Stimulated activated memory B cell treated with anti-CD40 and anti-IgM and Interleukin-4, amounts not matched to agents 10 μg/mL and 1 μg/mL and 100 μg/mL, for 72 hours (primary cell): ENCODE data around the gene HSPA8.
"Not testable (repeated sequence)": the region's sequence is repeated elsewhere in the genome, so short reads cannot be mapped to it uniquely, and the experiment has no call there.

Source experiments
- ATAC-seq: fragments of 150-1000 bp; cut with Tn5 transposase; 2 replicates; pipeline ENCODE4 v1.10.0; 2021
- H3K27ac Mint-ChIP-seq: one replicate; pipeline ENCODE4 v1.8.0; 2022; ENCODE audit warnings: mild to moderate bottlenecking, mixed read lengths
- H3K27me3 Mint-ChIP-seq: one replicate; pipeline ENCODE4 v1.8.0; 2022; ENCODE audit warnings: mixed read lengths
- H3K36me3 Mint-ChIP-seq: one replicate; pipeline ENCODE4 v1.8.0; 2022; ENCODE audit warnings: mixed read lengths
- H3K4me1 Mint-ChIP-seq: one replicate; pipeline ENCODE4 v1.8.0; 2022; ENCODE audit warnings: mixed read lengths
- H3K4me3 Mint-ChIP-seq: one replicate; pipeline ENCODE4 v1.8.0; 2022; ENCODE audit warnings: mild to moderate bottlenecking, moderate library complexity, mixed read lengths
- H3K9me3 Mint-ChIP-seq: one replicate; pipeline ENCODE4 v1.8.0; 2022; ENCODE audit warnings: mixed read lengths

Gene HSPA8

DNA sequence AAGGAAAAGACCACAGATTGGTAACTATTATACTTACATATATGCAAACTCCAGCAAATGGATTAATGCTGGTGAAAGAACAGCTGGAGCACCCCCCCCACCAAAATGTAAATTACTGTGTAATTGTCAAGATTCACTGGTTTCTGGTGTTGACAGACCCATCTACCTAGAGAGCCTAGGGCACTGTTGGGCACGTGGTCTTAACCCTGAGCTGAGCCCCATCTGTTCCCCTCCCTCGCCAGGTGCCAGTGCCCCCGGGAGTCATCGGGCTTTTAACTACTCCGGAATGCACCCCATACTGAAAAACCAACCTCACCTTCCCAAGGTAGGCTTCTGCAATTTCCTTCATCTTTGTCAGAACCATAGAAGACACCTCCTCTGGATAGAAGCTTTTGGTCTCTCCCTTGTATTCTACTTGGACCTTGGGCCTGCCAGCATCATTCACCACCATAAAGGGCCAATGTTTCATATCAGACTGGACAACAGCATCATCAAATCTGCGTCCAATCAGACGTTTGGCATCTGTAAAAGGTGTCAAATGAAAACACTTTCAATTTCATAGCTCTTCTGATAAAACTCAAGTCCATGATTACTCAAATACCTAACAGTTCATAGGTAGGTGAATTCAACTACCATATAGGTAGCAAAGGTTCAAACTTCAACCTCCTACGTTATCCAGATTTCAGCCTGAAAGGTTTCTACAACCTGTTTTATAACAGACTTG, 1.5 kb downstream of the HSPA8 start:
- Mint-ChIP-seq H3K4me3 (peak overlapping the region; percentile 93), H3K4me1 (peaks cover 79% of the 10 kb centered on the region), H3K27ac (peak overlapping the region; percentile 100), H3K36me3 (peaks cover 61% of the 10 kb centered on the region), H3K27me3 (no peaks in the 10 kb centered on the region), H3K9me3 (no peaks in the 10 kb centered on the region)
- ATAC-seq: no peak

- Mint-ChIP-seq H3K27ac (peak overlapping the region; percentile 100), H3K4me3 (peak overlapping the region; percentile 93), H3K36me3 (peaks cover 61% of the 10 kb centered on the region), H3K4me1 (peaks cover 79% of the 10 kb centered on the region)
- H3K27me3 Mint-ChIP-seq, H3K9me3 Mint-ChIP-seq, ATAC-seq: not testable (repeated sequence)
Measured at GRCh38 chr11:123059041-123059920, 2.7 kb downstream of the HSPA8 start.

GRCh38 chr11:123057661-123058305, 4.2 kb downstream of the HSPA8 start:
- Mint-ChIP-seq H3K36me3 (peaks cover 61% of the 10 kb centered on the region), H3K9me3 (no peaks in the 10 kb centered on the region), H3K27ac (peak overlapping the region; percentile 100), H3K27me3 (no peaks in the 10 kb centered on the region), H3K4me1 (peaks cover 69% of the 10 kb centered on the region), H3K4me3 (peak overlapping the region; percentile 93)
- ATAC-seq: no peak

- Mint-ChIP-seq H3K9me3 (no peaks in the 10 kb centered on the region), H3K27me3 (no peaks in the 10 kb centered on the region), H3K36me3 (peaks cover 63% of the 10 kb centered on the region), H3K4me1 (peaks cover 69% of the 10 kb centered on the region), H3K27ac (peak overlapping the region; percentile 100), H3K4me3 (peak overlapping the region; percentile 93)
- no peak for ATAC-seq
Measured at GRCh38 chr11:123056835-123057491, 5.0 kb downstream of the HSPA8 start.

DNA sequence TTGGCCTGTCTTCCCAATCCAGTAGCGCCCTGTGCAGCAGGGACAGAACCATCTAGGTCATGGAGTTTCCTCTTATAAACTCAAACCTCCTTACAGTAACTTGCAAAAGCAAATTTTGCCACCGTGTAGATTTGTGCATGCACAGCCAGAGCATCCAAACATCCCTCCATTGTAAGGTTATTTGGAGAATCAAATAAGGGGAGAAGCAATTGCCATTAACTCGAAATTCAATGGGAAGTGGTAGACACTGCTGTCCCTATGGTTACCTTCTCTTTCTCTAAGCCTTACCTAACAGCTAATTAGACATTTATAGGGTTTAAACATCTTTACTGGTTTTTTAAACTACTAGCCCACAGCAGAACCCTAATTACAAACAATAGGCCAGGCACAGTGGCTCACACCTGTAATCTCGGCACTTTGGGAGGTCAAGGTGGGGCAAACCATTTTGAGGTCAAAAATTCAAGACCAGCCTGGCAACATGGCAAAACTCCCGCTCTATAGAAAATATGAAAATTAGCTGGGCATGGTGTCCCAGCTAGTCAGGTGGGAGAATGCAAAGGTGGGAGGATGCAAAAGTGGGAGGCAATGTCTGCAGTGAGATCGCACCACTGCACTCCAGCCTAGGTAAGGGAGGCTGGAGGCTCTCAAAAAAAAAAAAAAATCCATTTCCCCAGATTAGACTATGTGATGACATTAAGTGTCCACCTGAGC, 6.6 kb downstream of the HSPA8 start:
- no peak for ATAC-seq
- Mint-ChIP-seq H3K4me3 (no peak overlapping the region), H3K27me3 (no peaks in the 10 kb centered on the region), H3K4me1 (peaks cover 59% of the 10 kb centered on the region), H3K36me3 (peaks cover 53% of the 10 kb centered on the region), H3K9me3 (no peaks in the 10 kb centered on the region), H3K27ac (peak overlapping the region; percentile 24)

DNA sequence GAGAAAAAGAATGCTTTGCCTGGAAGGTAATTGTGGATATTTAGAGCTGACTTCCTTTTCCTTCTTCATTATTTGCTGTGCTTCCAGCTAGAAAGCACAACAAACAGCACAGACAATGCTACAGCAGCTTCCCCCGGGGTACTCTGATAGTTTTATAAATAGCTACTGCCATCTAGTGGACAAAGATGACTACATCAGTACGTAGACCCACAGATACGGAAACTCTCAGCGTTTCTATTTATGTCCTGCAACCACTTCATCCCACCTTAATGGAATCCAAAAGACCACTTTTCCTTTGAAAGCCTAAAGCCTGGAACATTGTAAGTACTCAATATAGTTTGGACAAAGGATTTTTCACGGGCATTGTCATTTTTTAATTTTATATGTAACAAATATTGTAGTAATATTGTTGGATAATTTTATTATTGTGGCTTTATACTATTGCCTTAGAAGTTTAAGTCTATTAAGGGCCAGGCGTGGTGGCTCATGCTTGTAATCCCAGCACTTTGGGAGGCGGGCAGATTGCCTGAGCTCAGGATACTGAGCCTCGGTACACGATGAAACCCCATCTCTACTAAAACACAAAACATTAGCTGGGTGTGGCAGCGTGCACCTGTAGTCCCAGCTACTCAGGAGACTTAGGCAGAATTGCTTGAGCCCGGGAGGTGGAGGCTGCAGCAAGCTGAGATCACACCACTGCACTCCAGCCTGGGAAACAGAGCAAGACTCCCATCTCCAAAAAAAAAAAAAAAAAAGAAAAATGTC, 7.5 kb downstream of the HSPA8 start:
- H3K27ac Mint-ChIP-seq: no peak overlapping the region
- no peak overlapping the region for H3K4me3 Mint-ChIP-seq
- no peaks in the 10 kb centered on the region for H3K27me3 Mint-ChIP-seq
- H3K4me1 Mint-ChIP-seq: peaks cover 50% of the 10 kb centered on the region
- peak; percentile 87 for ATAC-seq
- no peaks in the 10 kb centered on the region for H3K9me3 Mint-ChIP-seq
- peaks cover 44% of the 10 kb centered on the region for H3K36me3 Mint-ChIP-seq

DNA sequence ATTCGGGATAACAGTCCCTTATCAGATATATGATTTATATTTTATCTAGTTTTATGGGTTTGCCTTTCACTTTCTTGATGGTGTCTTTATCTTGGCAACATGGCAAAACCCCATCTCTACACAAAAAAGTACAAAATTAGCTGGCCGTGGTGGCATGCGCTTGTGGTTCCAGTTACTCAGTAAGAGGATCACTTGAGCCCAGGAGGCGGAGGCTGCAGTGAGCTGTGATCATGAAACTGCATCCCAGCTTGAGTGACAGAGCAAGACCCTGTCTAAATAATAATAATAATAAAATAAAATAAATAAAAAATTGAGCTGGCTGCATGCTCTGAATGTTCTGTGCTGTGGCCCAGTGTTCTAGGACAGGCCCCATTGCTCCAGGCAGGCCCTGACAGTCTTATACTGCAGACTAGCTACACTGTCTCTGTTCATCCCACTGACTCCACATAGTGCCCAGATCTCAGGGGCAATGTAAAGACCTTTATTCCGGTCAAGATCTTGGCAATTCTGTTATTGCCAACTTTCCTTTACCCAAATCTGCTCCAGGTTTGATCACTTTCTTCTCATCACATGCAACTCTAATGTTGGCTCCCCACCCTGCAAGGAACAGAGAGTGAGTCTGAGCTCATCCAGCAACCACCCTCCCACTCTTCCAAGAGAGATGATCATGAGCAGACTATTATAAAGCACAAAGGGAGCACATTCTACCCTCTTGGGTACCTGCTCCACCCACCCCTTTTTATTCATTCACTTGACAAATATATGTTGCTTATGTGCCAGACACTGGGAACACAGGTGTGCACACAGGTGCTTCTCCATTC, 8.8 kb downstream of the HSPA8 start:
- no peak overlapping the region for H3K27ac Mint-ChIP-seq
- H3K4me1 Mint-ChIP-seq: peaks cover 37% of the 10 kb centered on the region
- no peak overlapping the region for H3K4me3 Mint-ChIP-seq
- H3K36me3 Mint-ChIP-seq: peaks cover 31% of the 10 kb centered on the region
- no peaks in the 10 kb centered on the region for H3K27me3 Mint-ChIP-seq
- ATAC-seq: no peak
- no peaks in the 10 kb centered on the region for H3K9me3 Mint-ChIP-seq

DNA sequence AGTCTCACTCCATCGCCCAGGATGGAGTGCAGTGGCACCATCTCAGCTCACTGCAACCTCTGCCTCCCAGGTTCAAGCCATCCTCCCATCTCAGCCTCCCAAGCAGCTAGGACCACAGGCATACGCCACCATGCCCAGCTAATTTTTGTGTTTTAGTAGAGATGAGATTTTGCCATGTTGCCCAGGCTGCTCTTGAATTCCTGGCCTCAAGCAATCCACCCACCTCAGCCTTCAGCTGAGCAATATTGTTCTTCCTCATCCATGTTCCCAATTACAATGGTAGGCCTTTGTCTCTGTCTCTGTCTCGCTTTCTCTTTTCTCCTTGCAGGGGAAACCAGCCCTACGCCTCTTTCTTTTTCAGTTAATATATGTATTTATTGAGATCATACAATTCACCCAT, 10.3 kb downstream of the HSPA8 start:
- Mint-ChIP-seq H3K27ac (no peak overlapping the region), H3K4me3 (no peak overlapping the region), H3K9me3 (no peaks in the 10 kb centered on the region), H3K27me3 (no peaks in the 10 kb centered on the region), H3K4me1 (peaks cover 22% of the 10 kb centered on the region), H3K36me3 (peaks cover 16% of the 10 kb centered on the region)
- no peak for ATAC-seq

GRCh38 chr11:123051146-123051545, 10.8 kb downstream of the HSPA8 start:
- no peaks in the 10 kb centered on the region for H3K27me3 Mint-ChIP-seq
- H3K36me3 Mint-ChIP-seq: peaks cover 12% of the 10 kb centered on the region
- peaks cover 17% of the 10 kb centered on the region for H3K4me1 Mint-ChIP-seq
- H3K9me3 Mint-ChIP-seq: no peaks in the 10 kb centered on the region
- H3K27ac Mint-ChIP-seq: no peak overlapping the region
- no peak for ATAC-seq
- H3K4me3 Mint-ChIP-seq: no peak overlapping the region

DNA sequence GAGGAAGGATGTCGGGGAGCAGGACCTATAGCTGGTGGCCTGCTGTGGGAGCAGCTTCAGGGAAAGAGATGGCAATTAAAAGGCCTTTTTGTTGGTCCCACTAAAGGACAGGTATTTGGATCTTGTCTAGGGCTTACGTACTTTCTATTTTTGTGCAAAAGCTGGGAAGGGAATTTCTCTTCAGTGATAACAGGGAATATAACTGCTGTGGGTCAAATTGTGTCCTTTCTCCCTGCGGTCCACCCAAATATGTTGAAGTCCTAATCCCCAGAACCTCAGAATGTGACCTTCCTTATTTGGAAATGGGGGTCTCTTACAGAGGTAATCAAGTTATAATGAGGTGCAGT, 14.0 kb downstream of the HSPA8 start:
- Mint-ChIP-seq H3K27me3 (no peaks in the 10 kb centered on the region), H3K4me1 (no peaks in the 10 kb centered on the region), H3K27ac (no peak overlapping the region), H3K4me3 (no peak overlapping the region), H3K36me3 (peaks cover 9% of the 10 kb centered on the region), H3K9me3 (no peaks in the 10 kb centered on the region)
- ATAC-seq: no peak

GRCh38 chr11:123047266-123047946, 14.5 kb downstream of the HSPA8 start:
- no peak for ATAC-seq
- H3K9me3 Mint-ChIP-seq: no peaks in the 10 kb centered on the region
- H3K4me1 Mint-ChIP-seq: no peaks in the 10 kb centered on the region
- H3K27me3 Mint-ChIP-seq: no peaks in the 10 kb centered on the region
- H3K27ac Mint-ChIP-seq: no peak overlapping the region
- H3K4me3 Mint-ChIP-seq: no peak overlapping the region
- H3K36me3 Mint-ChIP-seq: peaks cover 9% of the 10 kb centered on the region

DNA sequence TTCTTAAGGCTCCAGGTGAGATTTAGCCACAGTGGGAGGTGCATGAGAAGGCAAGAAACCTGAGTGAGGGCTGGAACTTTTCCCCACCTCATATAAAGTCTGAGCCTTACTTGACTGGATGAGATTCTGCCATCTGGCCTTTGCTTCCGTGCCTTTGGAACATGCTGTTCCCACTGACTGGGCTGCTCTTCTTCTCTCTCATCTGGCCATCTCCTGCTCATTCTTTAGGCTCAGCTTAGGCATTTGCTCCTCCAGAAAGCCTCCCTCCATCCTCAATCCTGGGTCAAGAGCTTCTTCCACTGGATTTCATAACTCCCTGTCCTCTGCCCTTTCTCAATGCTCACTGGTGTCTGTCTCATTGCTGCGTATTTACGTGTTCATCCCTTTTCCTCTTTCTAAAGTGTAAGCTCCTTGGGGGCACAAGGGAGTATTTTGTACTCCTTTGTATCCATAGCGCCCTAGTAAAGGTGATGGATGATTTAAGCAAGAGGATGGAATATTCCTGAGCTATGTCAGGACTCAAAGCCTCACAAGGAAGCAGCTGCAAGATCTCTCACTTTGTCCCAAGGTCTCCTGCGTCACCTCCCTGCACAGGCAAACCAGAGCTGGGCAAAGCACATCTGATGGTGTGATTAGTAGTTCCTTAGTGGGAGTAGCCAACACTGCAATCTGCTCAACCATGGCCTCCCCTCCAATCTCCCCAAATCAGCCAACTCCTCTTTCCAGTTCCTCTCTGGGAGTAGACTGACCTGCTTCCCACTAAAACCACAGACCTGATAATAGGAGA, 15.3 kb downstream of the HSPA8 start:
- Mint-ChIP-seq H3K36me3 (peaks cover 3% of the 10 kb centered on the region), H3K27me3 (no peaks in the 10 kb centered on the region), H3K4me1 (no peaks in the 10 kb centered on the region), H3K4me3 (no peak overlapping the region), H3K27ac (no peak overlapping the region), H3K9me3 (no peaks in the 10 kb centered on the region)
- ATAC-seq: no peak
